GM18508 (cell line): ENCODE data around the gene CEP164.

Experiments used
- ATAC-seq: cut with Tn5 transposase; IDR thresholded peaks from one replicate; pipeline ENCODE4 v1.9.1; 2021; ENCODE audit warnings: moderate number of reproducible peaks; ENCODE audit not compliant: insufficient read depth, unreplicated experiment

CEP164 gene

DNA sequence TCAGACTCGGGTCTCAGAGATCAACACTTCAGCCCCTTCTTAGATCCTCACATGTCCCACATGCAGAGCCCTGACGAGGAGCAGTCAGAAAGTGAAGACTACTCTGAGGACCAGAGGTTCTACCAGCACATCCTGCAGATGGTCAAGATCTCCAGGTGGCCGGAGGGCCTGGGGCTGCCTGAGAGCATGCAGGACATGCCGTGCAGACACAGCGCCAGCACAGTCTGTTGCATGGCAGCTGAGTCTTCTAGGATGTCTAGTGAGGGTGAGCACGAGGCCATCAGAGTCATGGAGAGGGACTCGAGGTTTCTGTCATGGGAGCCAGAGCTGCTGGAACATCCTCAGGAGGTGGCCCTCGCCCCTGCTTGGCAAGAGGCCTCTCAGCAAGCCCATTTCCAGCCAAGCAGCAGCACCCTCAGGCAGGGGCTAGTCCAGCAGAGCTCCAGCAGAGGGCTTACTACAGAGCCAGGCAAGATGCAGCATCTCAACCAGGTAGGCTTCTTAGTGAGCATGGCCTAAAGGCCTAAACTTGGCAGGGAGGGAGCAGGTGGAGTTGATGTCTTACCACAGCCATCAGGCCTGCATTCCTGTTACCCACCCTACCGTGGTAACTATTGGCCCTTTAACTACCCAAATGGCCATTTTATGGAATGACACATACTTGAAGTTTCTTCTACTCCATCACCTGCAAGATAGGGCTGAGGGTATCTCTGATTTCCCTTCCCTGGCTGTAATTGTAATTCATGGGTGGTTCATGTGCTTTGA is 28.7 kb downstream of the CEP164 start:
- no peak for ATAC-seq

DNA sequence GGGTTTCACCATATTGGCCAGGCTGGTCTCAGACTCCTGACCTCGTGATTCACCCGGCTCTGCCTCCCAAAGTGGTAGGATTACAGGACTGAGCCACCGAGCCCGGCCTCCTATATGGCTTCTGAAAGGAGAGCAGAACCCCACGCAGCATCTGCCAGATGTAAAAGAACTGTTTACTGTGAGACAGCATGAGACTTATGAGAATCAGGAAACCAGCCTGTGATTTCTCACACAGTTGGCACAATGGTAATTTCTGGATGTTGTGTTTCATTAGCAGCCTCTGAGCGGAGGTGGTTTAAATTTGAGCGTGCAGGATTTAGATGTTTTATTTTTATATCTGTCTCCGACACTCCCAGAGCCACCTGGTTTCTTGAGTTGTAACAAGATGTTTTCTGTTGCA is 33.8 kb downstream of the CEP164 start:
- no peak for ATAC-seq

DNA sequence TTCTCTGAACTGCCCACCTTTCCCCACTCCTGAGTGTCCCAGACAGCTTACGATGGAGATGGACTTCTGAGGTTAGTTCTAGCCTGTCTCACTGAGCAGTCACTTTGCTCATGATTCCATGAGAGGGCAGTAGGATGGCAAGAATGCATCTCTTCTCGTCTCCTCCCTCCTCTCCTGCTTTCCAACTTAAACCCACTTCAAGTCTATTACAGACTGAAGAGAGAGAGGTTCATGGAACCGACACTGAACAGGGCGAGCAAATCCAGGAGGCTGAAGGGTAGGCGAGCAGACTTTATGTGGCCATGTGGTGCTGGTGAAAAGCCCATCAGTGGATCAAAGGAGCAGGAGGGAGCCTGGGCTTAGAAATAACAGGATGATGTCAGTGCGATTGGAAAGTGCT is 38.6 kb downstream of the CEP164 start:
- ATAC-seq = no peak

GRCh38 chr11:117366875-117367274 is 39.2 kb downstream of the CEP164 start:
- ATAC-seq = no peak

GRCh38 chr11:117369534-117369933 is 41.9 kb downstream of the CEP164 start:
- ATAC-seq = no peak

DNA sequence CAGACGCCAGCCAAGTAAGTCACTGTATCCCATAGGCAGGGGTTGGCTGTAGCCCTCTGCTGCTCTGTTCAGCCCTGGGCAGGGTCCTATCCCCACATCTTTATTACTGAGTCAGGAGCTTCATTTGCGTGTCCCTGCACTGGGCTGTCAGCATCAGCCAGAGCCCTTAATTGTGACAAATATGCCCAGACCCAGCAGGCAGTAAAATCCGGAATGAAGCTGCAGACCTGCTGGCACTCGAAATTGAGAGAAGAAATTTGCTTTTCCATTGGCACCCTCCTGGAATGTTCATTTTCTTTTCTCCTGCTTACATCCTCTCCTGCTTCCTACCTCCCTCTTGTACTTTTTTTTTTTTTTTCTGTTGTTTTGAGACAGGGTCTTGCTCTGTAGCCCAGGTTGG is 43.8 kb downstream of the CEP164 start:
- no peak for ATAC-seq

- no peak for ATAC-seq
These were observed 46.8 kb downstream of the CEP164 start for GRCh38 chr11:117374316-117375055.

GRCh38 chr11:117375960-117376359 is 48.3 kb downstream of the CEP164 start:
- ATAC-seq = no peak

DNA sequence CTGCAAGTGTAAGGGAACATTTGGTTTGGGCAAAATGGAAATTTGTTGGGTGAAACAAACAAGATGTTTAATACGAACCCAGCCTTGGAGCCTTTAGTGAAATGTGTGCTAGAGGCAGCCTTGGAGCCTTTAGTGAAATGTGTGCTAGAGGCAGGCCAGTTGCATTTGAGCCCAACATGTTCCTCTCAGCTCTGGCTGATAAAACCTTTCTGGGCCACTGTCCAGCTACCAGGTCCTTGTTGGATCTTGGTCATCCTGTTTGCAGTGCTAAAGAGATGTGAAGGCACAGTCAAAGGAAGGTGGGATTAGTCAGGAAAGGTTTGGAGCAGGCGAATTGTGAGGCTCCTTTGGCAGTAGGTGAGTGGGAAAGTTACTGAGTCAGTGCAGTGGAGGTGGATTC is 48.9 kb downstream of the CEP164 start:
- ATAC-seq = no peak

DNA sequence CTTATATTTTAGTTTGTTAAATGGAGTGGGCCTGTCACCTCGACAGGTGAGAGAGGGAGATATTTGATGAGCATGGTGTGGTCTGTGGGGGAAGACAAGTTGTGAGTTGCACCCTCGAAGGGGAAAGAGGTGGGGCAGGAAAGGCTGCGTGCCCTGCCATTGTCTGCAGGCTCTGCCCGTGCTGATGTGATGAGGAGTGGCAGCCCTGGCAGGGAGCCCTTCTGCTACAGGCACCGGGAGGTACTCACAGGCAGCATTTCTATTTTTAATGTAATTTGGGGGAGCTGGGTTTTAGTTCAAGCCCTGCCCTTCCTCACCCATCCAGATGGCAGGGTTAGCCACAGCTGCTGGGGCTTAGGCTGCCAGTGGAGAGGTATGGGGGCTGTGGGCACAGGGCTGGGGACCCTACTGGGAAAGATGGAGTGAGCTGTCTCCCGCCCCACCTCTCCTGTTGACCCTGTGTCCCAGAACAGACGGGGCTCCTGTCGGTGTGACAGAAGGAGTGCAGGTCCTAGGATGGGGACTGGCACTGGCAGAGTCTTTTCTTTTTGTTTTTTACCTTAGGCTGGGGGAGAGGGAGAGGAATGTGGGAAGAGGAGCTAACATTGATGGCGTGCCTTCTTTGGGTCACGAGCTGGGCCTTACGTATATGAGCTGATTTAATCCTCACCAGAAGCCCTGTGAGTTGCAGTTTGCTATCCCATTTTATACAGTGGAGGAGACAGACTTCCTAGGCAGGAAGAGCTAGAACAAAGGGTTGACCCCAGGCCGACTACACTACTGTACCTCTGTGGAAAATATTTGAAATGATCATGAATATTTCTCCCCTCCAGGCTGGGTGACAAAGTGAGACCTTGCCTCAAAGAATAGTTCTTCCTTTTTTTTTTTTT is 51.6 kb downstream of the CEP164 start:
- no peak for ATAC-seq

DNA sequence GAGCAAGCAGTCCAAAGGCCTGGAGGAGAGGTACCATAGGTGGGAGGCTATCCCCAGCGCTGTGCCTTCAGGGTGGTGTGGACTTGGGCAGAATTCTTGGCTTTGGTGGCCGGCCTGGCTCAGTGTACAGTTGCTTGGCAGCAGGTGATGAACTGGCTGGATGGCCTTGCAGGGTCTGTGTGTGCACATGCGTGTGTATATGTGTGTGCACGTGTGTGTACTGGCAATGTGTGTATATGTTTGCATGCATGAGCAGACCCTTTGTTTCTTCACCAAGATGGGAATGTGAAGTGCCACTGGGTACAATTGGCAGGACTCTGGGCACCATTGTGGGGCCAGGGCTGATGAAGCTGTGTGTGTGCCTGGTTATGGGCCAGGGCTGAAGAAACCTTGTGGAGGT is 53.0 kb downstream of the CEP164 start:
- no peak for ATAC-seq

DNA sequence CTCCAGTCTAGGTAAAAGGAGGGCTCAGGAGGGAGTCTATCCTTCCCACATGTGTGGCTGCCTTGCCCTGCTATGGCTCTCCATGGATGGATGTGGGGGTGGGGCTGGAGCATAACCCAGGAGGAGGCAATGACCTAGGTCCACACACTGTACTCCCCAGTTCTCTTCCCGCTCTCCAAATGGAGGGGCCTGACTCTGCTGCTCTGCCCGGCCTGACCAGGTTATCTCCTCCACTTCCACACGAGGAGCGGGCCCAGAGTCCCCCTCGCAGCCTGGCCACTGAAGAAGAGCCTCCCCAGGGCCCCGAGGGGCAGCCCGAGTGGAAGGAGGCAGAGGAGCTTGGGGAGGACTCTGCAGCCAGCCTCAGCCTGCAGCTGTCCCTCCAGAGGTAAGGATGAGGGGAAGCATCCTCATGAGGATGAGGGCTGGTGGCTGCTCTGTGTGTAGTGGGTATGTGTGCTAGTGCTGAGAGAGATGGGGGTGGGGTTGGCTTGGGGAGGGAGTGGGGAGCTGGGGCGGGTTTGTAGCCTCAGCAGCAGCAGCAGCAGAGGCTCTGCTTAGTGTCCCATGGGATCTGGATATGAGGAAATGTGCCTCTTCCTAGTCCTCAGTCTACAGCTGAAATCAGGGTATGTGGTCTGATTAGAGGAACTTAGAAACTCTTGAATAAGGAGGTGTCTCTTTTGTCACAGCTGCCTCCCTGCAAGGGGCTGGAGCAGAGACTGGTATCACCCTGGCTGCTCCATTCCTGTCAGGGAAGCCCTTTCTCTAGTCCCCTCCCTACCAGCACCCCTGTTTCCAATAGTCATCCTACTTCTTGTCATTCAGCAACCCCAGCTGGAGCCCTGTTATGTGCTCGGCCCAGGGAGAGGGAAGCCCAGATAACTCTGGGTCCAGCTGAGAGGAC is 54.1 kb downstream of the CEP164 start:
- no peak for ATAC-seq

GRCh38 chr11:117382746-117383145 is 55.1 kb downstream of the CEP164 start:
- no peak for ATAC-seq

DNA sequence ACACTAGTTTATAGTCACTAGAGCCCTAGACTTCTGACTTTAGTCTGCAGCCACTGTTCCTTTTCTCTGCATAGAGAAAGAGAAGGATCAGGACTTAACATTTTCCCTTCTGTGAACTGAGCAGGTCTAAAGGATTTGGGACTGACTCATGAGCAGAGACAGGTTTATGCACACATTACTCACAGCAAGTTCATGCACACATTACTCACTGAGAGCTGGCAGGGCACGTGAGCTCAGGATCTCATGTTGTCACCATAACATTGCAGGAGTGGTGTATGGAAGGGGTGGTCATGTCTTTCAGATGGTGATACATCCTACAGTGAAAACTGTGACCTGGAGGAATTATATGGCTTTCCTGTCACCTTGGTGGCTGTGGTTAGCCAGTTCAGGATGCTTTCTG is 56.4 kb downstream of the CEP164 start:
- no peak for ATAC-seq

DNA sequence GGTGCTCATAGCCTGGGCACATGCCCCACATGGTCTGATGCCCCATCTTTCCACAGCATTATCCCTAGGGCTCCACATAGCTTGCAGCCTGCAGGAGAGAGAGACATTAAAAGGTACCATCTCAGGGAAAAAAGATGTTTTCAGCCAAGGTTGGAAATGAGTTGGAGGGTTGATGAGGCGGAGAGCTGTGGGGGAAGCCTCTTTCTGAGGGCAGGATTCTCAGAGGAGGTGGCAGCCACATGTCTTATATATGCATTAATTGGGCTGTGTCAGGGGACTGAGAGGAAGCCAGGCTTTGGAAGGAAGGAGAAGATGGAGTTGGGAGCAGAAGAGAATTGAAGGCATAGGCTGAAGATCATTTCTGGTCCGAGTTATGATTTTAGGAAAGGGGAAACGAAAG is 57.8 kb downstream of the CEP164 start:
- no peak for ATAC-seq

- no peak for ATAC-seq
These were observed 58.3 kb downstream of the CEP164 start for GRCh38 chr11:117385906-117386305.

GRCh38 chr11:117387992-117388755 is 60.5 kb downstream of the CEP164 start:
- no peak for ATAC-seq

DNA sequence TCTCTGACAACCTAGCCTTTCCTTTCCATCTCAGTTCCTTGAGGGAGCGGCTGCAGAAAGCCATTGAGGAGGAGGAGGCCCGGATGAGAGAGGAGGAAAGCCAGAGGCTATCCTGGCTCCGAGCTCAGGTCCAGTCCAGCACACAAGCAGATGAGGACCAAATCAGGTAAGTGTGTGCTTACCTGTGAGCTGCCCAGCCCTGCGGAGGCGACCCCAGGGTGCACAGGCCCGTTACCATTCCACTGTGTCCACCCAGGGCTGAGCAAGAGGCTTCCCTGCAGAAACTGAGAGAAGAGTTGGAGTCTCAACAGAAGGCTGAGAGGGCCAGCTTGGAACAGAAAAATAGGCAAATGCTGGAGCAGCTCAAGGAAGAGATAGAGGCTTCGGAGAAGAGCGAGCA is 63.1 kb downstream of the CEP164 start:
- ATAC-seq = no peak

DNA sequence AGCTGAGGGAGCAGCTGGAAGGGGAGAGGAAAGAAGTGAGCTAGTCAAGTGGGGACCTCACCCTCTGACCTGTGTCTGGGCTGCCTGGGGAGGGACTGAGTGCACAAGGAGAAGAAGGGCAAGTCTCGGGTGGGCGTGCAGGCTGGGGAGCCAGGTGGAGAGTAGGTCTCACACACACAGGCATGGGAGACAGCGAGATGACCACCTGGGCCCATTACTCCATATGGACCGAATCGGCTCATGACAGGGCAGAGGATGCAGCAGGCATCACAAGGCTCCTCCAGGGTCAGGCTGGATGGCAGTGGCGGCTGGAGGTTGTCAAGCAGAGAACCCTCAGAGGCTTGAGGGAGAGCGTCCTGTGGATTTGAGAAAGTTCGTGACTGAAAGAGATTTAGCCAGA is 63.5 kb downstream of the CEP164 start:
- ATAC-seq = no peak
